ENCODE measurements around the gene CFAP410. TPM values are rescaled to one million over a fixed set of nuclear protein-coding genes. Genes with fewer than 3 reads are reported as not detected.

The CFAP410 gene
- total and polyA plus RNA-seq, 2 of the 13 experiments (the other 11 are each of a cell fraction or from before 2014, with no cell fraction given), result 8.0 to 20.1 TPM

GRCh38 chr21:44338971-44339910 is at the start of gene CFAP410 (continued):
- peak; percentile 85 for TF ChIP-seq ZNF407 (CRISPR knock-in tag; IDR thresholded peaks at IDR 0.05; ENCODE audit: not compliant biosample characterization)
- TF ChIP-seq ZNF644 (CRISPR knock-in tag; IDR thresholded peaks at IDR 0.05; ENCODE audit: low read depth), result no peak
- no peak for TF ChIP-seq KDM6A (CRISPR knock-in tag; IDR thresholded peaks at IDR 0.05; ENCODE audit: low read depth)
- TF ChIP-seq ZBTB44 (CRISPR knock-in tag; IDR thresholded peaks at IDR 0.05), result no peak
- TF ChIP-seq, protein P1, sequence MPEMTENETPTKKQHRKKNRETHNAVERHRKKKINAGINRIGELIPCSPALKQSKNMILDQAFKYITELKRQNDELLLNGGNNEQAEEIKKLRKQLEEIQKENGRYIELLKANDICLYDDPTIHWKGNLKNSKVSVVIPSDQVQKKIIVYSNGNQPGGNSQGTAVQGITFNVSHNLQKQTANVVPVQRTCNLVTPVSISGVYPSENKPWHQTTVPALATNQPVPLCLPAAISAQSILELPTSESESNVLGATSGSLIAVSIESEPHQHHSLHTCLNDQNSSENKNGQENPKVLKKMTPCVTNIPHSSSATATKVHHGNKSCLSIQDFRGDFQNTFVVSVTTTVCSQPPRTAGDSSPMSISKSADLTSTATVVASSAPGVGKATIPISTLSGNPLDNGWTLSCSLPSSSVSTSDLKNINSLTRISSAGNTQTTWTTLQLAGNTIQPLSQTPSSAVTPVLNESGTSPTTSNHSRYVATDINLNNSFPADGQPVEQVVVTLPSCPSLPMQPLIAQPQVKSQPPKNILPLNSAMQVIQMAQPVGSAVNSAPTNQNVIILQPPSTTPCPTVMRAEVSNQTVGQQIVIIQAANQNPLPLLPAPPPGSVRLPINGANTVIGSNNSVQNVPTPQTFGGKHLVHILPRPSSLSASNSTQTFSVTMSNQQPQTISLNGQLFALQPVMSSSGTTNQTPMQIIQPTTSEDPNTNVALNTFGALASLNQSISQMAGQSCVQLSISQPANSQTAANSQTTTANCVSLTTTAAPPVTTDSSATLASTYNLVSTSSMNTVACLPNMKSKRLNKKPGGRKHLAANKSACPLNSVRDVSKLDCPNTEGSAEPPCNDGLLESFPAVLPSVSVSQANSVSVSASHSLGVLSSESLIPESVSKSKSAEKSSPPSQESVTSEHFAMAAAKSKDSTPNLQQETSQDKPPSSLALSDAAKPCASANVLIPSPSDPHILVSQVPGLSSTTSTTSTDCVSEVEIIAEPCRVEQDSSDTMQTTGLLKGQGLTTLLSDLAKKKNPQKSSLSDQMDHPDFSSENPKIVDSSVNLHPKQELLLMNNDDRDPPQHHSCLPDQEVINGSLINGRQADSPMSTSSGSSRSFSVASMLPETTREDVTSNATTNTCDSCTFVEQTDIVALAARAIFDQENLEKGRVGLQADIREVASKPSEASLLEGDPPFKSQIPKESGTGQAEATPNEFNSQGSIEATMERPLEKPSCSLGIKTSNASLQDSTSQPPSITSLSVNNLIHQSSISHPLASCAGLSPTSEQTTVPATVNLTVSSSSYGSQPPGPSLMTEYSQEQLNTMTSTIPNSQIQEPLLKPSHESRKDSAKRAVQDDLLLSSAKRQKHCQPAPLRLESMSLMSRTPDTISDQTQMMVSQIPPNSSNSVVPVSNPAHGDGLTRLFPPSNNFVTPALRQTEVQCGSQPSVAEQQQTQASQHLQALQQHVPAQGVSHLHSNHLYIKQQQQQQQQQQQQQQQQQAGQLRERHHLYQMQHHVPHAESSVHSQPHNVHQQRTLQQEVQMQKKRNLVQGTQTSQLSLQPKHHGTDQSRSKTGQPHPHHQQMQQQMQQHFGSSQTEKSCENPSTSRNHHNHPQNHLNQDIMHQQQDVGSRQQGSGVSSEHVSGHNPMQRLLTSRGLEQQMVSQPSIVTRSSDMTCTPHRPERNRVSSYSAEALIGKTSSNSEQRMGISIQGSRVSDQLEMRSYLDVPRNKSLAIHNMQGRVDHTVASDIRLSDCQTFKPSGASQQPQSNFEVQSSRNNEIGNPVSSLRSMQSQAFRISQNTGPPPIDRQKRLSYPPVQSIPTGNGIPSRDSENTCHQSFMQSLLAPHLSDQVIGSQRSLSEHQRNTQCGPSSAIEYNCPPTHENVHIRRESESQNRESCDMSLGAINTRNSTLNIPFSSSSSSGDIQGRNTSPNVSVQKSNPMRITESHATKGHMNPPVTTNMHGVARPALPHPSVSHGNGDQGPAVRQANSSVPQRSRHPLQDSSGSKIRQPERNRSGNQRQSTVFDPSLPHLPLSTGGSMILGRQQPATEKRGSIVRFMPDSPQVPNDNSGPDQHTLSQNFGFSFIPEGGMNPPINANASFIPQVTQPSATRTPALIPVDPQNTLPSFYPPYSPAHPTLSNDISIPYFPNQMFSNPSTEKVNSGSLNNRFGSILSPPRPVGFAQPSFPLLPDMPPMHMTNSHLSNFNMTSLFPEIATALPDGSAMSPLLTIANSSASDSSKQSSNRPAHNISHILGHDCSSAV (CRISPR knock-in tag; IDR thresholded peaks at IDR 0.05; ENCODE audit: borderline replicate concordance), result no peak
- TF ChIP-seq NRL (CRISPR knock-in tag; IDR thresholded peaks at IDR 0.05; ENCODE audit: borderline replicate concordance), result peak; percentile 88
- TF ChIP-seq ZNF24 (IDR thresholded peaks at IDR 0.05), result no peak
